ENCODE measurements around the gene FBLN5. TPM values are rescaled to one million over a fixed set of nuclear protein-coding genes. Genes with fewer than 3 reads are reported as not detected.

Gene FBLN5, protein sequence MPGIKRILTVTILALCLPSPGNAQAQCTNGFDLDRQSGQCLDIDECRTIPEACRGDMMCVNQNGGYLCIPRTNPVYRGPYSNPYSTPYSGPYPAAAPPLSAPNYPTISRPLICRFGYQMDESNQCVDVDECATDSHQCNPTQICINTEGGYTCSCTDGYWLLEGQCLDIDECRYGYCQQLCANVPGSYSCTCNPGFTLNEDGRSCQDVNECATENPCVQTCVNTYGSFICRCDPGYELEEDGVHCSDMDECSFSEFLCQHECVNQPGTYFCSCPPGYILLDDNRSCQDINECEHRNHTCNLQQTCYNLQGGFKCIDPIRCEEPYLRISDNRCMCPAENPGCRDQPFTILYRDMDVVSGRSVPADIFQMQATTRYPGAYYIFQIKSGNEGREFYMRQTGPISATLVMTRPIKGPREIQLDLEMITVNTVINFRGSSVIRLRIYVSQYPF
- total RNA-seq: 24.5 TPM

DNA sequence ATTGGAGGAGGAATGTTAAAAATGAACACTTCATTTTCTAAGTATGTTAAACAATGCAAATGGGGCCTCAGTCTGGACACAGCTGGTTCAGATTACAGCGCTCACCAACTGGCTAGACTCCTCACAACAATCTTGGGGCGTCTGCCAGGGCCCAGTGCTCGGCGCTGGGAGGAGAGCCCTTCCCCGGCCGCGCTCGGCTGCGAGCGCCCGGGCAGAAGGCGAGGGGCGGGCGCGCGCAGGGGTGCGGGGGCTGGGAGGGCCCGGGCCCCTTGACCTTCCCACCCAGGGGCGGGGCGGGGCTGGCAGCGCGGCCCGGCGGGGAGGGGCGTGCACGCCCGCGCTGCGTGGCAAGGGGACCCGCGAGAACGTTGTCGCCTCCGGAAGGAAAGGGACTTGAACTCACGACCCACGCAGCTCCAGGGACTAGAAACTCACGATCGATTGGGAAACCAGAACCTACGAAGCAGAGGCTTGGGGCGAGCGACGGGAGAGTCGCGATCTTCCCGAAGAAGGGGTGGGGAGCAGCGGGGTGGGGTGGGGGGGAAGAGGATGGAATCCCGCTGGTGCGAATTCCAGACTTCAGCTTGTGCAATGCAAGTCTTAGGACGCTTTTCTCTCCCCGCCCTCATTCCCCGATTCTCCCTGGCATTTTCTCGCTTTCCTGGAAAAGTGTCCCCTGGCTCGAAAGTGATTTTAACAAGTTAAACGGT lies at the start of gene FBLN5:
TSS of gene FBLN5 (minus strand) at position 220 of the 710 bp plus-strand sequence. CDS start 465 bp downstream, outside the sequence.
- Histone ChIP-seq H3K36me3 (ENCODE audit: control insufficient read depth in 3 of 3, insufficient read depth in 3 of 3, low read length in 3 of 3) (no peaks in the 10 kb centered on the region), H3K4me1 (ENCODE audit: control insufficient read depth in 3 of 3, insufficient read depth in 3 of 3, low read length in 3 of 3) (peaks cover 2 to 8% (median 6%) of the 10 kb centered on the region in 3 donors), H3K27ac (ENCODE audit: low read depth, low read length) (peak within 1 kb of the TSS; percentile 73), H3K9me3 (ENCODE audit: control insufficient read depth in 3 of 3, low read length in 3 of 3) (no peaks in the 10 kb centered on the region), H3K4me3 (ENCODE audit: low read length in 3 of 3) (peak within 1 kb of the TSS; percentile 64 to 74 (median 71)), H3K9ac (ENCODE audit: low read depth in 1 of 3, low read length in 3 of 3) (peak within 1 kb of the TSS; percentile 65 to 68 (median 68)), H3K27me3 (ENCODE audit: control insufficient read depth in 3 of 3, insufficient read depth in 3 of 3, low read length in 3 of 3) (peaks cover 24 to 37% (median 28%) of the 10 kb centered on the region in 3 donors)

DNA sequence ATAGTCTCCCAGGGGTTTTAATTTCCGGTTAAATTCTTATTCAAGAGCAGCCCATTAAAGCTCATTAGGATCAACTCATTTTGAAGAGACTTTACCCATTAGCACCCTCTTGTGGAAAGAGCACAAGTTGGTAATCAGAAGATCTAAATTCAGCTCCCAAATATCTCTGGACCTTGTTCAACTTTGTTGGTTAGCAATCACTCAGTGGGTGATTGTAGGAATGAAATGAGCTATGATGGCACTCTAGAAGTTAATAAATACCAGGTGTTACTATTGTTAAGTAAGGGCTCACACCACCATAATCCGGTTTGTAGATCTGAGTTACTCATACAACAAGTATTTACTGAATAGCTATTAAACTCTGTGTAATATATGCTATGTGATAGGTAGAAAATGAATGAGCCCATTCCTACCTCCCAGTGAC lies 49.5 kb upstream of the FBLN5 start:
- Histone ChIP-seq H3K27ac (ENCODE audit: low read depth, low read length) (no peak overlapping the region), H3K4me3 (ENCODE audit: low read length in 3 of 3) (no peak overlapping the region), H3K9ac (ENCODE audit: low read depth in 1 of 3, low read length in 3 of 3) (no peak overlapping the region), H3K4me1 (ENCODE audit: control insufficient read depth in 3 of 3, insufficient read depth in 3 of 3, low read length in 3 of 3) (no peaks in the 10 kb centered on the region), H3K27me3 (ENCODE audit: control insufficient read depth in 3 of 3, insufficient read depth in 3 of 3, low read length in 3 of 3) (no peaks in the 10 kb centered on the region), H3K9me3 (ENCODE audit: control insufficient read depth in 3 of 3, low read length in 3 of 3) (no peaks in the 10 kb centered on the region), H3K36me3 (ENCODE audit: control insufficient read depth in 3 of 3, insufficient read depth in 3 of 3, low read length in 3 of 3) (peaks cover 3 to 27% (median 23%) of the 10 kb centered on the region in 3 donors)

DNA sequence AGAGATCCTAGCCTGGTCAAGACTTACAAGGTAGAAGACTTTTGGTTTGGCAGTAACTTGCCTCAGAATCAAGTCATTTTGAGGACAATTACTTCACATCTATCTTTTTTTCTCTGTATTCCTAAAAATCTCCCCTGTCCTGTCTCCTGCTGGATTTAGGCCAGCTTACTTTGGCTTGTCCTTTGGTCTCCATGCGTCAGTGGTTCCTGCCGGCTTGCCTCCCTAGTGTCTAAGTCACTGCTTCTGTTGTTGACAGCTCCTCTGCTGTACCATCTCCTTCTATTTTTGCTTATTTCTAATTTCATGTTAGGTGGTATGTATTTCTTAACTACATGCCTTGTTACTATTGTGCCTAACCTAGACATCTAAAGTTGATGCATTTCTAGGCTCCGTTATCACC lies 39.7 kb upstream of the FBLN5 start:
- Histone ChIP-seq H3K9me3 (ENCODE audit: control insufficient read depth in 3 of 3, low read length in 3 of 3) (no peaks in the 10 kb centered on the region), H3K27me3 (ENCODE audit: control insufficient read depth in 3 of 3, insufficient read depth in 3 of 3, low read length in 3 of 3) (no peaks in the 10 kb centered on the region), H3K4me1 (ENCODE audit: control insufficient read depth in 3 of 3, insufficient read depth in 3 of 3, low read length in 3 of 3) (peaks cover 0 to 3% (median 0%) of the 10 kb centered on the region in 3 donors), H3K27ac (ENCODE audit: low read depth, low read length) (no peak overlapping the region), H3K4me3 (ENCODE audit: low read length in 3 of 3) (no peak overlapping the region), H3K9ac (ENCODE audit: low read depth in 1 of 3, low read length in 3 of 3) (no peak overlapping the region), H3K36me3 (ENCODE audit: control insufficient read depth in 3 of 3, insufficient read depth in 3 of 3, low read length in 3 of 3) (peaks cover 17 to 43% (median 39%) of the 10 kb centered on the region in 3 donors)

DNA sequence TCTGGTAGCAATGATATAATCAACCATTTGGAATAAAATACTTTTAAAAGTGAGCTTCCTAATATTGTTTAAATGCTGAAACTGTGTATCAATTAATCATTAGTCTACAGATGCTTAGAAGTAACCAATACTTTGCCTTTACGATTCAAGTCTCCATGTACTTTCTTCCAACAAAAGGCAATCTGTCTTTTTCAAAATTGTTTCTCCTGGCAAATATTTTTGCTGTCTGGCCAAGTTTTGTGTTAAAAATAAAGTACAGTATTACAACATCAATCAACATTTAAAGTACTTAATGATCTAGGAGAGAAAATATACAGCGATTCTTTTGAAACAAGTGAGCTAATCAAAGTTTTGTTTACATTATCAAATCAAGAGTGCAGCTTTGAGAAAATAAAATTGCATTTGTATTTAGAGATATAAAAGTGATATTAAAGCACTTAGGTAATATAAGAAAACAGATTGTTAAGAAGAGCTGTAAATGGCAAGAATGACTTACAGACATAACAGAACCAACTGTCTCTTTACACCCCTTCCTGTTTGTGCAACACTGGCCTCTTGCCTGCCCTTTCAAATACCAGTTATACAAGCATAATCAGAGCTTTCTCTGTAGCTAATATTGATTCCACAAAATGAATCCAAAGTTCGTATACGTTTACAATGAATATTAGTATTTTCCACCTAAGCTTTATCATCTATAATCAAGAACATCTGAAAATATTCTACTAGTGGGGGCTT lies 38.2 kb upstream of the FBLN5 start:
- Histone ChIP-seq H3K27ac (ENCODE audit: low read depth, low read length) (no peak overlapping the region), H3K4me1 (ENCODE audit: control insufficient read depth in 3 of 3, insufficient read depth in 3 of 3, low read length in 3 of 3) (peaks cover 0 to 3% (median 0%) of the 10 kb centered on the region in 3 donors), H3K9ac (ENCODE audit: low read depth in 1 of 3, low read length in 3 of 3) (no peak overlapping the region), H3K36me3 (ENCODE audit: control insufficient read depth in 3 of 3, insufficient read depth in 3 of 3, low read length in 3 of 3) (peaks cover 12 to 29% (median 26%) of the 10 kb centered on the region in 3 donors), H3K4me3 (ENCODE audit: low read length in 3 of 3) (no peak overlapping the region), H3K27me3 (ENCODE audit: control insufficient read depth in 3 of 3, insufficient read depth in 3 of 3, low read length in 3 of 3) (no peaks in the 10 kb centered on the region), H3K9me3 (ENCODE audit: control insufficient read depth in 3 of 3, low read length in 3 of 3) (no peaks in the 10 kb centered on the region)

DNA sequence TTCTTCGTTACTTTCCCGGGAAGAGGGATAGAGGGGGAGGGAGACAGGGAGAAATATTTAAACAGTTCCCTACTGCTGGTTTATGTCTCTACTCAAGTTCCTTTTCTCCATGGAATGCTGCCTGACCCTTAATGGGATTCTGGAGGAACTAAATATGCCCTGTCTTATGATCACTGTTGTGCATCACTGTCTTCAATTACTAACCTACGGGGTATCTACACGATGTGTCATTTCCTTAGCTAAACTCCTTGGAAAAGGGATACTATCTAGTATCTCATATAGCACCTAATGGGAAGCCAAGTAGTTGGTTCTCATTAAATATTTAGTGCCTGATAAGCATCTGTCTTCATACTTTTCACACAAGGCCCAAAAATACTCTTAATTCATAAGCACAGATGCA lies 37.5 kb upstream of the FBLN5 start:
- Histone ChIP-seq H3K4me3 (ENCODE audit: low read length in 3 of 3) (no peak overlapping the region), H3K9ac (ENCODE audit: low read depth in 1 of 3, low read length in 3 of 3) (no peak overlapping the region), H3K4me1 (ENCODE audit: control insufficient read depth in 3 of 3, insufficient read depth in 3 of 3, low read length in 3 of 3) (peaks cover 0 to 3% (median 2%) of the 10 kb centered on the region in 3 donors), H3K27ac (ENCODE audit: low read depth, low read length) (no peak overlapping the region), H3K36me3 (ENCODE audit: control insufficient read depth in 3 of 3, insufficient read depth in 3 of 3, low read length in 3 of 3) (peaks cover 12 to 26% (median 22%) of the 10 kb centered on the region in 3 donors), H3K27me3 (ENCODE audit: control insufficient read depth in 3 of 3, insufficient read depth in 3 of 3, low read length in 3 of 3) (no peaks in the 10 kb centered on the region), H3K9me3 (ENCODE audit: control insufficient read depth in 3 of 3, low read length in 3 of 3) (no peaks in the 10 kb centered on the region)

DNA sequence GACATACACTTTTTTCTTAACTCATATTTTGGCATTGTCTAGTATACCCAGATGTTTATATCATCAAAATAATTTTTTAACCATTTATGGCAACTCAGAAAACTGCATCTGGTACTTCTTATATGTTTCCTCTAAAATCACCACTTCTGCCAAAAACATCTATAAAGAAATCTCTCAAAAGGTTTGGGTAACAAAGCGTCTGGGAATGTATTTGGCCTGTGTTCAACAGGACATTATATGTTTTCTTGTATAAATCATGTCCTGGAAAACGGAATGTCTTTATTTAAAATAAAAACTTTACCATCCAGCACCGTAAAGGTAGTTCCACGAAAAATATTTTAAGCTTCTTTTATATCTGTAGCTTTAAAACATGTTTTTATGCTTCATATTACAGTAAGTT lies 36.1 kb upstream of the FBLN5 start:
- Histone ChIP-seq H3K36me3 (ENCODE audit: control insufficient read depth in 3 of 3, insufficient read depth in 3 of 3, low read length in 3 of 3) (peaks cover 12 to 22% (median 22%) of the 10 kb centered on the region in 3 donors), H3K4me3 (ENCODE audit: low read length in 3 of 3) (no peak overlapping the region), H3K27ac (ENCODE audit: low read depth, low read length) (no peak overlapping the region), H3K9ac (ENCODE audit: low read depth in 1 of 3, low read length in 3 of 3) (no peak overlapping the region), H3K4me1 (ENCODE audit: control insufficient read depth in 3 of 3, insufficient read depth in 3 of 3, low read length in 3 of 3) (peaks cover 0 to 3% (median 3%) of the 10 kb centered on the region in 3 donors), H3K27me3 (ENCODE audit: control insufficient read depth in 3 of 3, insufficient read depth in 3 of 3, low read length in 3 of 3) (no peaks in the 10 kb centered on the region), H3K9me3 (ENCODE audit: control insufficient read depth in 3 of 3, low read length in 3 of 3) (no peaks in the 10 kb centered on the region)

DNA sequence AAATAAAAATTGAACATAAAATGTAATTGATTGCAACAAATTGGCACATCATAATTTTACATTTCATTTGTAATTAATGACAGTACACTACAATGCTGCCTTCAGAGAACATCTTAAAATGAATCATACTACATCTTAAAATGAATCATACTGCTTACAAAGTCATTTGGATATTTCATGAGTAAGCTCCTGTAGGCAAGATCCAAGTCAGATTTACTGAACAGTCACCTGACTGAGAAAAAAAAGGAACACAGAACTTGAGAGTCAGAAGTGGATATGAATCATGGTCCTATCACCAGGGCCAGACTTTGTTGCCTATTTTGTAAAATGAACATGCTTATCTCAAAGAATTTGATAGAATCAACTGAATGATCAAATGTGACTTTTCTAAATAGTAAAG lies 32.7 kb upstream of the FBLN5 start:
- H3K9me3 ChIP-seq (ENCODE audit: control insufficient read depth in 3 of 3, low read length in 3 of 3): no peaks in the 10 kb centered on the region
- no peaks in the 10 kb centered on the region for H3K27me3 ChIP-seq (ENCODE audit: control insufficient read depth in 3 of 3, insufficient read depth in 3 of 3, low read length in 3 of 3)
- H3K4me1 ChIP-seq (ENCODE audit: control insufficient read depth in 3 of 3, insufficient read depth in 3 of 3, low read length in 3 of 3): peaks cover 0 to 3% (median 0%) of the 10 kb centered on the region in 3 donors
- H3K36me3 ChIP-seq (ENCODE audit: control insufficient read depth in 3 of 3, insufficient read depth in 3 of 3, low read length in 3 of 3): peaks cover 0 to 7% (median 0%) of the 10 kb centered on the region in 3 donors
- H3K27ac ChIP-seq (ENCODE audit: low read depth, low read length): no peak overlapping the region
- H3K9ac ChIP-seq (ENCODE audit: low read depth in 1 of 3, low read length in 3 of 3): no peak overlapping the region
- no peak overlapping the region for H3K4me3 ChIP-seq (ENCODE audit: low read length in 3 of 3)

DNA sequence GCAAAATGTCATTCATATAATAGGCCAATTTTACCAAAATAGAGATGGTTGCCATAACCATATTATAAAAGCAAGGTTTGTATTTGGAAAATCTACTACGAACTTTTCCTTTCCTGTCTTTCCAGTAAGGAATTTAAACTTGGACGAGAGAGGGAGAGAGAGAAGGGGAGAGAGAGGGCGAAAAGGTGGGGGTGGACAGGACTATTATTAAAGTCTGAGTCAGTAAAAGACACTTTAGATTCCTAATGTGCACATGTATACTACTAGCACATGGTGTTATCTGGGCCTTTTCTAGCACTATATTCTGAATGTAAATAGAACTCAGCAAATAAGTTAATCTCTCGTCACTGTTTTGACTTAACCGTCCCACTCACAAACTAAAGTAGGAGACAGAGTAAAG lies 30.4 kb upstream of the FBLN5 start:
- Histone ChIP-seq H3K9me3 (ENCODE audit: control insufficient read depth in 3 of 3, low read length in 3 of 3) (no peaks in the 10 kb centered on the region), H3K9ac (ENCODE audit: low read depth in 1 of 3, low read length in 3 of 3) (no peak overlapping the region), H3K27ac (ENCODE audit: low read depth, low read length) (no peak overlapping the region), H3K36me3 (ENCODE audit: control insufficient read depth in 3 of 3, insufficient read depth in 3 of 3, low read length in 3 of 3) (peaks cover 7 to 16% (median 13%) of the 10 kb centered on the region in 3 donors), H3K27me3 (ENCODE audit: control insufficient read depth in 3 of 3, insufficient read depth in 3 of 3, low read length in 3 of 3) (no peaks in the 10 kb centered on the region), H3K4me3 (ENCODE audit: low read length in 3 of 3) (no peak overlapping the region), H3K4me1 (ENCODE audit: control insufficient read depth in 3 of 3, insufficient read depth in 3 of 3, low read length in 3 of 3) (peaks cover 0 to 3% (median 0%) of the 10 kb centered on the region in 3 donors)

DNA sequence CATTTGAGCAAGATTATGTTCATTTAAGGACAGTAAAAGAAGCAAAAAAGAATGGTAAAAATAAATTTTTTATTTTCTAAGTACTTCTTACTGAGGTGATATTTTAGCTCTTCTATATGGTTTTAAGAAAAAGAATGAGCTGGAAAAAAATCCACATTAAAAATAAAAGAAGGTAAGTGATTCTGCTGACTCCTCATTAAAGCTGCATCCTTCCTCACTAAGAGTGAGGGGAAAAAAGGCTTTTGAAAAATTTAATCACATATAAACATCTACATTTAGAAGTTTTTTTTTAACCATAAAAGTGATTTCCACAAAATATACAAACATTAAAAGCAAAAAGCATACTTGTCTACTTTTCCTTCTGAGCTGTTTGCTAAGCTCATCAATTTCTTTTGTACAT lies 28.3 kb upstream of the FBLN5 start:
- no peak overlapping the region for H3K4me3 ChIP-seq (ENCODE audit: low read length in 3 of 3)
- H3K4me1 ChIP-seq (ENCODE audit: control insufficient read depth in 3 of 3, insufficient read depth in 3 of 3, low read length in 3 of 3): peaks cover 0 to 3% (median 0%) of the 10 kb centered on the region in 3 donors
- no peaks in the 10 kb centered on the region for H3K27me3 ChIP-seq (ENCODE audit: control insufficient read depth in 3 of 3, insufficient read depth in 3 of 3, low read length in 3 of 3)
- peaks cover 9 to 26% (median 25%) of the 10 kb centered on the region in 3 donors for H3K36me3 ChIP-seq (ENCODE audit: control insufficient read depth in 3 of 3, insufficient read depth in 3 of 3, low read length in 3 of 3)
- no peak overlapping the region for H3K27ac ChIP-seq (ENCODE audit: low read depth, low read length)
- no peak overlapping the region for H3K9ac ChIP-seq (ENCODE audit: low read depth in 1 of 3, low read length in 3 of 3)
- H3K9me3 ChIP-seq (ENCODE audit: control insufficient read depth in 3 of 3, low read length in 3 of 3): no peaks in the 10 kb centered on the region
